GM12878 (cell line): ENCODE data around the gene PTPRD. TPM values are rescaled to one million over a fixed set of nuclear protein-coding genes. Genes with fewer than 3 reads are reported as not detected.

ENCODE experiments used
- ATAC-seq: fragments of 200-7000 bp; cut with Tn5 transposase; 3 replicates; pipeline ENCODE4 v1.9.1; 2020; ENCODE audit warnings: mild to moderate bottlenecking, moderate library complexity
- BruUV-seq: library from RNA; stranded (reverse); fragments of 400-500 nt; replicated peaks from 2 replicates; lab custom pipeline; 2021; lab: Mats Ljungman, UMichigan
- CTCF ChIA-PET: fragments of 300-600 bp; sonication (Branson Sonifier 250); formaldehyde crosslinking; extraction: SDS; loops from one replicate; lab custom pipeline; 2021; ENCODE audit warnings: inconsistent platforms; lab: Yijun Ruan, JAX
- POLR2A ChIA-PET: fragments of 350-600 bp; formaldehyde crosslinking; extraction: SDS; loops from one replicate; lab custom pipeline; 2021; ENCODE audit warnings: inconsistent platforms; lab: Charles Lee
- RAD21 ChIA-PET: fragments of 300-600 bp; sonication (Branson Sonifier 250); formaldehyde crosslinking; loops from one replicate; lab custom pipeline; 2023; ENCODE audit warnings: antibody characterized with exemption; ENCODE audit not compliant: unreplicated experiment; lab: Charles Lee
- SMC1A ChIA-PET: fragments of 300-600 bp; sonication (Branson Sonifier 250); formaldehyde crosslinking; loops from one replicate; lab custom pipeline; 2023; ENCODE audit not compliant: unreplicated experiment, uncharacterized antibody; lab: Charles Lee
- DNase-seq: peaks from one replicate; pipeline ENCODE4 v3.0.0-alpha.2; 2011; ENCODE audit warnings: low read depth, low spot score
- FAIRE-seq: peaks from 3 replicates; lab custom pipeline; 2011; peaks lifted over from hg19 to GRCh38; lab: Jason Lieb, UNC
- H2AFZ ChIP-seq: 2 replicates; pipeline ENCODE4 v1.6.0; 2011; ENCODE audit warnings: low read depth, low read length, control low read depth; ENCODE audit not compliant: control insufficient read depth
- H3K27ac ChIP-seq: 2 replicates; pipeline ENCODE4 v1.5.1; 2011; ENCODE audit warnings: control low read depth; ENCODE audit not compliant: control insufficient read depth, insufficient read depth
- H3K27me3 ChIP-seq, 2 experiments: replicated peaks in 1 of 2; 2 replicates each; pipeline versions ENCODE4 v1.6.0 to v1.6.1; 2011; ENCODE audit warnings: low read length in 1 of 2; ENCODE audit not compliant: control insufficient read depth in 2 of 2, insufficient read depth in 2 of 2
- H3K36me3 ChIP-seq, 2 experiments: 2 replicates each; pipeline ENCODE4 v1.5.1; 2011; ENCODE audit warnings: low read length in 1 of 2; ENCODE audit not compliant: control insufficient read depth in 2 of 2, insufficient read depth in 2 of 2
- H3K4me1 ChIP-seq: 2 replicates; pipeline ENCODE4 v1.6.1; 2011; ENCODE audit warnings: mild to moderate bottlenecking, low read length, moderate library complexity, mixed read lengths; ENCODE audit not compliant: control insufficient read depth, insufficient read depth
- H3K4me2 ChIP-seq: 2 replicates; pipeline ENCODE4 v1.6.0; 2011; ENCODE audit warnings: control low read depth; ENCODE audit not compliant: control insufficient read depth, insufficient read depth
- H3K4me3 ChIP-seq: fragments of 200-600 bp; sonication (generic); 2 replicates; pipeline ENCODE4 v1.5.1; 2016
- H3K79me2 ChIP-seq: 2 replicates; pipeline ENCODE4 v1.6.0; 2011; ENCODE audit warnings: low read length; ENCODE audit not compliant: control insufficient read depth, insufficient read depth
- H3K9ac ChIP-seq: 2 replicates; pipeline ENCODE4 v1.8.0; 2011; ENCODE audit warnings: low read length, control low read depth, mixed read lengths; ENCODE audit not compliant: control insufficient read depth, insufficient read depth
- H3K9me3 ChIP-seq: replicated peaks from 3 replicates; pipeline ENCODE4 v1.5.1; 2011; ENCODE audit warnings: mild to moderate bottlenecking, low read length; ENCODE audit not compliant: control insufficient read depth, insufficient read depth
- H4K20me1 ChIP-seq: 2 replicates; pipeline ENCODE4 v1.6.0; 2011; ENCODE audit not compliant: control insufficient read depth, insufficient read depth
- ASH2L ChIP-seq: fragments of 300-600, 200-600 bp; sonication (generic); IDR thresholded peaks from 2 replicates; pipeline ENCODE4 v1.6.1; 2017; ENCODE audit warnings: low read depth, mild to moderate bottlenecking, borderline replicate concordance
- CHD2 ChIP-seq: IDR thresholded peaks from 2 replicates; pipeline ENCODE4 v1.6.1; 2011; ENCODE audit warnings: low read depth, low read length, improper control_type of control experiment, borderline replicate concordance
- ETV6 ChIP-seq, 2 experiments: fragments of 450-650 bp in 1 of 2; IDR thresholded peaks in 1 of 2; conservative IDR thresholded peaks in 1 of 2; 2 replicates each; pipeline ENCODE4 v1.6.1; 2014; ENCODE audit warnings: antibody characterized with exemption in 1 of 2, borderline replicate concordance in 1 of 2, low read depth in 1 of 2, mild to moderate bottlenecking in 1 of 2, moderate library complexity in 1 of 2
- HSF1 ChIP-seq: fragments of 150-350 bp; IDR thresholded peaks from 2 replicates; pipeline ENCODE4 v1.6.1; 2014; ENCODE audit warnings: mild to moderate bottlenecking, low read depth, low read length
- KDM1A ChIP-seq: fragments of 200-600 bp; sonication (generic); IDR thresholded peaks from 2 replicates; pipeline ENCODE4 v1.6.1; 2016; ENCODE audit warnings: borderline replicate concordance
- MTA2 ChIP-seq: fragments of 450-650 bp; IDR thresholded peaks from 2 replicates; pipeline ENCODE4 v1.6.1; 2016; ENCODE audit warnings: low read depth, mild to moderate bottlenecking, moderate library complexity
- NFIC ChIP-seq: IDR thresholded peaks from 2 replicates; pipeline ENCODE4 v1.6.1; 2012; ENCODE audit warnings: low read depth, mild to moderate bottlenecking, inconsistent platforms, low read length, moderate library complexity
- NFXL1 ChIP-seq: fragments of 450-650 bp; IDR thresholded peaks from 2 replicates; pipeline ENCODE4 v1.6.1; 2017; ENCODE audit warnings: antibody characterized with exemption, mild to moderate bottlenecking, borderline replicate concordance
- RBBP5 ChIP-seq: fragments of 200-600 bp; sonication (generic); conservative IDR thresholded peaks from 2 replicates; pipeline ENCODE4 v1.6.1; 2016
- RCOR1 ChIP-seq: conservative IDR thresholded peaks from 2 replicates; pipeline ENCODE4 v1.6.1; 2012; ENCODE audit warnings: low read depth, low read length, improper control_type of control experiment
- RELB ChIP-seq: fragments of 450-650 bp; IDR thresholded peaks from 2 replicates; pipeline ENCODE4 v1.6.1; 2017; ENCODE audit warnings: low read depth, mild to moderate bottlenecking, moderate library complexity
- STAT1 ChIP-seq: fragments of 450-650 bp; conservative IDR thresholded peaks from 2 replicates; pipeline ENCODE4 v1.6.1; 2014; ENCODE audit warnings: antibody characterized with exemption, mild to moderate bottlenecking
- USF2 ChIP-seq: IDR thresholded peaks from 2 replicates; pipeline ENCODE4 v1.6.1; 2011; ENCODE audit warnings: low read depth, low read length, improper control_type of control experiment, borderline replicate concordance
- YBX1 ChIP-seq: fragments of 450-650 bp; IDR thresholded peaks from 2 replicates; pipeline ENCODE4 v1.6.1; 2016; ENCODE audit warnings: antibody characterized with exemption
- ZSCAN29 ChIP-seq: fragments of 450-650 bp; IDR thresholded peaks from 2 replicates; pipeline ENCODE4 v1.6.1; 2017; ENCODE audit warnings: mild to moderate bottlenecking, moderate library complexity
- WGBS: methylation state at CpG from one replicate; pipeline ENCODE4 v1.1.6; 2016; ENCODE audit warnings: low lambda C conversion rate; ENCODE audit not compliant: insufficient replicate concordance, insufficient coverage; ENCODE audit errors: missing lambda C conversion rate; 5-methylcytosine and 5-hydroxymethylcytosine counted together
- in situ Hi-C: fragments of 300-500 bp; cut with MboI; formaldehyde crosslinking; loops from 9 replicates; pipeline ENCODE4 v1.14.3; 2018; ENCODE audit warnings: mixed read lengths
- intact Hi-C: fragments of 100-400 bp; cut with micrococcal nuclease; formaldehyde crosslinking; loops from one replicate; pipeline ENCODE4 v1.14.2; 2022; ENCODE audit not compliant: unreplicated experiment
- polyA plus RNA-seq, 11 experiments: library from polyadenylated mRNA; depleted of rRNA in 4 of 11; unstranded in 6 of 11; stranded (reverse) in 5 of 11; fragments of >200 nt; fragmentation: Nextera tagmentation in 4 of 11; fragmentation: Illumina TruSeq in 1 of 11; extraction: Ambion mirVana in 4 of 11; extraction: Trizol in 1 of 11; gene quantifications; 1 replicate in 1 of 11; 2 replicates in 10 of 11; pipeline versions ENCODE4 v1.2.1 to v1.2.3, GENCODE V29; 2011 to 2016; ENCODE audit warnings: inconsistent platforms in 2 of 11, missing spikeins in 2 of 11, low read depth in 1 of 11
- total RNA-seq, 4 experiments: library from RNA; depleted of rRNA in 3 of 4; stranded (reverse); fragments of >200 nt in 3 of 4; fragmentation: Illumina TruSeq in 1 of 4; extraction: Trizol in 1 of 4; gene quantifications; 2 replicates each; pipeline versions ENCODE4 v1.2.1 to v1.2.3, GENCODE V29; 2013 to 2021

The PTPRD gene
- total and polyA plus RNA-seq, 10 of the 15 experiments (the other 5 are each of a cell fraction or from before 2014, with no cell fraction given): under 0.01 to 0.05 (median 0.01) TPM; not detected in 7

GRCh38 chr9:9483175-9483574 is 1129.6 kb downstream of the PTPRD start:
- Histone ChIP-seq H3K36me3 (no peaks in the 10 kb centered on the region), H3K9me3 (no peaks in the 10 kb centered on the region), H3K27ac (no peak overlapping the region), H3K27me3 (no peaks in the 10 kb centered on the region), H2AFZ (no peak overlapping the region), H4K20me1 (no peaks in the 10 kb centered on the region), H3K79me2 (no peaks in the 10 kb centered on the region), H3K4me3 (no peak overlapping the region), H3K4me1 (no peaks in the 10 kb centered on the region), H3K4me2 (no peak overlapping the region), H3K9ac (no peak overlapping the region)
- POLR2A ChIA-PET: no interaction called here
- SMC1A ChIA-PET: no interaction called here
- CTCF ChIA-PET: no interaction called here
- in situ Hi-C loops (no loop called here), intact Hi-C loops (no loop called here)
- FAIRE-seq (no peak), ATAC-seq (no peak), DNase-seq (no peak)
- no TSS peak for BruUV-seq
- TF ChIP-seq CHD2 (no peak), NFXL1 (no peak), STAT1 (no peak), RELB (no peak), USF2 (no peak), MTA2 (no peak), ZSCAN29 (no peak), RCOR1 (no peak), HSF1 (no peak), YBX1 (no peak), ETV6 (conservative IDR thresholded peaks at IDR 0.05 in 1 of 2, IDR thresholded peaks at IDR 0.05 in 1 of 2; ENCODE audit: borderline replicate concordance in 1 of 2, low read depth in 1 of 2) (no peak), NFIC (no peak), ASH2L (no peak), RBBP5 (no peak), KDM1A (no peak)
- RAD21 ChIA-PET: no interaction called here
- 0% methylated on average over 3 of the region's 3 CpGs for WGBS
